Measurements from ENCODE around the gene OIP5.

Gene OIP5

GRCh38 chr15:41276831-41277230 is 55.6 kb downstream of the OIP5 start:
- Histone ChIP-seq H3K79me1 (ENCODE audit: low read depth, low read length) (no peaks in the 10 kb centered on the region), H2AK5ac (ENCODE audit: low read depth, low read length) (no peak overlapping the region), H3K9ac (ENCODE audit: low read depth, low read length, poor library complexity) (no peak overlapping the region), H3K4me1 (ENCODE audit: control insufficient read depth in 2 of 2, insufficient read depth in 1 of 2, low read depth in 1 of 2, low read length in 2 of 2) (no peaks in the 10 kb centered on the region), H2BK120ac (ENCODE audit: low read depth, low read length) (no peak overlapping the region), H3K9me3 (replicated peaks in 1 of 2; ENCODE audit: control insufficient read depth in 2 of 2, insufficient read depth in 1 of 2, low read depth in 1 of 2, low read length in 2 of 2) (no peaks in the 10 kb centered on the region), H2BK5ac (ENCODE audit: low read length) (no peak overlapping the region), H4K91ac (ENCODE audit: low read depth, low read length, poor library complexity) (no peak overlapping the region), H3K36me3 (replicated peaks in 1 of 2; ENCODE audit: control insufficient read depth in 2 of 2, insufficient read depth in 2 of 2, low read length in 2 of 2) (peaks cover 9 to 53% of the 10 kb centered on the region in 2 donors), H2BK12ac (ENCODE audit: low read length) (no peak overlapping the region), H3K4me3 (ENCODE audit: low read length in 2 of 2) (no peak overlapping the region), H2BK15ac (ENCODE audit: low read length) (no peak overlapping the region), H3K14ac (ENCODE audit: low read length) (no peak overlapping the region), H3K27me3 (ENCODE audit: control insufficient read depth in 3 of 3, insufficient read depth in 3 of 3, low read depth in 1 of 3, low read length in 3 of 3) (no peaks in the 10 kb centered on the region), H4K8ac (ENCODE audit: low read depth, low read length) (no peak overlapping the region), H3K18ac (ENCODE audit: low read length) (no peak overlapping the region), H3K23ac (ENCODE audit: low read depth, low read length, poor library complexity) (no peak overlapping the region), H3K4ac (ENCODE audit: low read length) (no peak overlapping the region), H3K4me2 (ENCODE audit: insufficient read depth, low read length, poor library complexity, severe bottlenecking) (no peak overlapping the region), H3K27ac (replicated peaks; ENCODE audit: low read length) (no peak overlapping the region), H2AFZ (ENCODE audit: low read length) (no peak overlapping the region)
- DNase-seq (ENCODE audit: low spot score), result no peak

- Histone ChIP-seq H2BK5ac (ENCODE audit: low read length) (no peak overlapping the region), H2AFZ (ENCODE audit: low read length) (no peak overlapping the region), H2BK15ac (ENCODE audit: low read length) (no peak overlapping the region), H3K14ac (ENCODE audit: low read length) (no peak overlapping the region), H3K18ac (ENCODE audit: low read length) (no peak overlapping the region), H3K79me1 (ENCODE audit: low read depth, low read length) (no peaks in the 10 kb centered on the region), H2BK12ac (ENCODE audit: low read length) (no peak overlapping the region), H3K4me1 (ENCODE audit: control insufficient read depth in 2 of 2, insufficient read depth in 1 of 2, low read depth in 1 of 2, low read length in 2 of 2) (no peaks in the 10 kb centered on the region), H3K23ac (ENCODE audit: low read depth, low read length, poor library complexity) (no peak overlapping the region), H3K9ac (ENCODE audit: low read depth, low read length, poor library complexity) (no peak overlapping the region), H3K4ac (ENCODE audit: low read length) (no peak overlapping the region), H3K27me3 (ENCODE audit: control insufficient read depth in 3 of 3, insufficient read depth in 3 of 3, low read depth in 1 of 3, low read length in 3 of 3) (no peaks in the 10 kb centered on the region), H2BK120ac (ENCODE audit: low read depth, low read length) (no peak overlapping the region), H3K4me3 (ENCODE audit: low read length in 2 of 2) (no peak overlapping the region), H3K27ac (replicated peaks; ENCODE audit: low read length) (no peak overlapping the region), H2AK5ac (ENCODE audit: low read depth, low read length) (no peak overlapping the region), H3K4me2 (ENCODE audit: insufficient read depth, low read length, poor library complexity, severe bottlenecking) (no peak overlapping the region), H3K36me3 (replicated peaks in 1 of 2; ENCODE audit: control insufficient read depth in 2 of 2, insufficient read depth in 2 of 2, low read length in 2 of 2) (peaks cover 4 to 45% of the 10 kb centered on the region in 2 donors), H4K8ac (ENCODE audit: low read depth, low read length) (no peak overlapping the region), H3K9me3 (replicated peaks in 1 of 2; ENCODE audit: control insufficient read depth in 2 of 2, insufficient read depth in 1 of 2, low read depth in 1 of 2, low read length in 2 of 2) (no peaks in the 10 kb centered on the region), H4K91ac (ENCODE audit: low read depth, low read length, poor library complexity) (no peak overlapping the region)
- DNase-seq (ENCODE audit: low spot score), result no peak
- no CpG with 5 or more reads among the region's 2 CpGs for WGBS, 2 donors (ENCODE audit: extremely low coverage in 2 of 2, insufficient read length in 2 of 2, insufficient replicate concordance in 1 of 2)
Measured at GRCh38 chr15:41269887-41270286, 62.5 kb downstream of the OIP5 start.

DNA sequence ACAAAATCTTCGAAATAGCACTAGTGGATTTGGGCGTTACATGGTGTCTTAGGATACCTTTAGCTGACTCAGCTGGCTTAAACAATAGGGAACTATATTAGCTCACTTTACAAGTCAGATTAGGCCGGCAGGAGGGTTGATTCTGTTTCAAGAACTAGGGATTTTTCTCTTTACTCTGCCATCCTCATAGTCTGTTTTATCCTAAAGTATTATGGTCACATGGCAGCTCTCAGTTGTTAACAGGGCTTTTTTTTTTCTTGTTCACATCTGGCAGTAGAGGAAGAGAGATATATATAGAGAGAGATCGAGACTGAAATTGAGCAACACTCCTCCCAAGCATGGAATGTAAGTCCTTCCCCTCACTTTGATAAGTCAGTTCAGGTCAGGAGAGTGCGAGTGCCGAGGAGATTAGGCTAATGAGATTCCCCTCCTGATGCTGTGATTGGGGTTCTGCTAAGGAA is 68.5 kb downstream of the OIP5 start:
- no peak overlapping the region for H3K4ac ChIP-seq (ENCODE audit: low read length)
- peak; percentile 14 for DNase-seq (ENCODE audit: low spot score)
- H3K14ac ChIP-seq (ENCODE audit: low read length), result no peak overlapping the region
- H3K18ac ChIP-seq (ENCODE audit: low read length), result no peak overlapping the region
- H2AFZ ChIP-seq (ENCODE audit: low read length), result no peak overlapping the region
- H3K27me3 ChIP-seq (ENCODE audit: control insufficient read depth in 3 of 3, insufficient read depth in 3 of 3, low read depth in 1 of 3, low read length in 3 of 3), result no peaks in the 10 kb centered on the region
- peaks cover 0 to 46% of the 10 kb centered on the region in 2 donors for H3K36me3 ChIP-seq (replicated peaks in 1 of 2; ENCODE audit: control insufficient read depth in 2 of 2, insufficient read depth in 2 of 2, low read length in 2 of 2)
- no peak overlapping the region for H2BK120ac ChIP-seq (ENCODE audit: low read depth, low read length)
- H3K79me1 ChIP-seq (ENCODE audit: low read depth, low read length), result no peaks in the 10 kb centered on the region
- H4K8ac ChIP-seq (ENCODE audit: low read depth, low read length), result no peak overlapping the region
- H3K4me2 ChIP-seq (ENCODE audit: insufficient read depth, low read length, poor library complexity, severe bottlenecking), result no peak overlapping the region
- WGBS, 2 donors (ENCODE audit: extremely low coverage in 2 of 2, insufficient read length in 2 of 2, insufficient replicate concordance in 1 of 2), result no CpG with 5 or more reads among the region's 6 CpGs
- H3K27ac ChIP-seq (replicated peaks; ENCODE audit: low read length), result no peak overlapping the region
- no peak overlapping the region for H4K91ac ChIP-seq (ENCODE audit: low read depth, low read length, poor library complexity)
- no peak overlapping the region for H2AK5ac ChIP-seq (ENCODE audit: low read depth, low read length)
- no peak overlapping the region for H3K9ac ChIP-seq (ENCODE audit: low read depth, low read length, poor library complexity)
- H3K4me3 ChIP-seq (ENCODE audit: low read length in 2 of 2), result no peak overlapping the region
- no peak overlapping the region for H3K23ac ChIP-seq (ENCODE audit: low read depth, low read length, poor library complexity)
- no peak overlapping the region for H2BK15ac ChIP-seq (ENCODE audit: low read length)
- H2BK12ac ChIP-seq (ENCODE audit: low read length), result no peak overlapping the region
- no peak overlapping the region for H2BK5ac ChIP-seq (ENCODE audit: low read length)
- H3K9me3 ChIP-seq (replicated peaks in 1 of 2; ENCODE audit: control insufficient read depth in 2 of 2, insufficient read depth in 1 of 2, low read depth in 1 of 2, low read length in 2 of 2), result peaks cover 0 to 3% of the 10 kb centered on the region in 2 donors
- no peaks in the 10 kb centered on the region for H3K4me1 ChIP-seq (ENCODE audit: control insufficient read depth in 2 of 2, insufficient read depth in 1 of 2, low read depth in 1 of 2, low read length in 2 of 2)

DNA sequence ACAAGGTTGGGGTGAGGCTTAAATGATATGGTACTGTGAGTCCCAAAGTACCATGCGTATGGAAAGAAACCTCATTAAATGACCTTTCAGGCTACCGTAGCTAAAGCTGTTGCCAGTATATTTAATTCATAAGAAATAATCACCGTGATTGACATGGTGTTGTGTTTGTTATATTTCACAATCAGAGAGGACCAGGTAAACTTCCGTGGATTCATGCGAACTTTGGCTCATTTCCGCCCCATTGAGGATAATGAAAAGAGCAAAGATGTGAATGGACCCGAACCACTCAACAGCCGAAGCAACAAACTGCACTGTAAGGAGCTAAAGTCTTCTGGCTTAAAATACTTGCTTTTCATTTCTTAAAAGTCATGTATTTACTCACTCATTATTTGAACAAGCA is 69.8 kb downstream of the OIP5 start:
- WGBS, 2 donors (ENCODE audit: extremely low coverage in 2 of 2, insufficient read length in 2 of 2, insufficient replicate concordance in 1 of 2), result no CpG with 5 or more reads among the region's 8 CpGs
- H2BK15ac ChIP-seq (ENCODE audit: low read length), result no peak overlapping the region

More for the DNA sequence above, 69.8 kb downstream of the OIP5 start:
- Histone ChIP-seq H3K9me3 (replicated peaks in 1 of 2; ENCODE audit: control insufficient read depth in 2 of 2, insufficient read depth in 1 of 2, low read depth in 1 of 2, low read length in 2 of 2) (peaks cover 0 to 3% of the 10 kb centered on the region in 2 donors), H3K27ac (replicated peaks; ENCODE audit: low read length) (no peak overlapping the region), H4K91ac (ENCODE audit: low read depth, low read length, poor library complexity) (no peak overlapping the region), H3K4me1 (ENCODE audit: control insufficient read depth in 2 of 2, insufficient read depth in 1 of 2, low read depth in 1 of 2, low read length in 2 of 2) (no peaks in the 10 kb centered on the region), H2BK120ac (ENCODE audit: low read depth, low read length) (no peak overlapping the region), H2BK12ac (ENCODE audit: low read length) (no peak overlapping the region), H3K36me3 (replicated peaks in 1 of 2; ENCODE audit: control insufficient read depth in 2 of 2, insufficient read depth in 2 of 2, low read length in 2 of 2) (peaks cover 3 to 59% of the 10 kb centered on the region in 2 donors), H3K14ac (ENCODE audit: low read length) (no peak overlapping the region), H3K9ac (ENCODE audit: low read depth, low read length, poor library complexity) (no peak overlapping the region), H2AK5ac (ENCODE audit: low read depth, low read length) (no peak overlapping the region), H3K27me3 (ENCODE audit: control insufficient read depth in 3 of 3, insufficient read depth in 3 of 3, low read depth in 1 of 3, low read length in 3 of 3) (no peaks in the 10 kb centered on the region), H2BK5ac (ENCODE audit: low read length) (no peak overlapping the region), H3K18ac (ENCODE audit: low read length) (no peak overlapping the region), H3K4me2 (ENCODE audit: insufficient read depth, low read length, poor library complexity, severe bottlenecking) (no peak overlapping the region), H3K4ac (ENCODE audit: low read length) (no peak overlapping the region), H3K79me1 (ENCODE audit: low read depth, low read length) (no peaks in the 10 kb centered on the region), H4K8ac (ENCODE audit: low read depth, low read length) (no peak overlapping the region), H2AFZ (ENCODE audit: low read length) (no peak overlapping the region), H3K4me3 (ENCODE audit: low read length in 2 of 2) (no peak overlapping the region), H3K23ac (ENCODE audit: low read depth, low read length, poor library complexity) (no peak overlapping the region)
- no peak for DNase-seq (ENCODE audit: low spot score)

Measured in neuronal stem cell (in vitro differentiated cells).